Epithelial cell of esophagus (primary cell): ENCODE measurements around the gene FAM174B.

ENCODE experiments used
- DNase-seq: peaks from one replicate; pipeline ENCODE4 v3.0.0; 2010; ENCODE audit warnings: low read depth
- H3K4me3 ChIP-seq: 2 replicates; pipeline ENCODE4 v1.5.1; 2011; ENCODE audit warnings: mild to moderate bottlenecking, low read length, control low read depth
- TF ChIP-seq, protein P1 (sequence below): IDR thresholded peaks from 2 replicates; pipeline ENCODE4 v1.5.1; 2011; ENCODE audit warnings: low read depth, mild to moderate bottlenecking, low read length, control low read depth, inconsistent platforms; ENCODE audit not compliant: insufficient read depth; ENCODE audit errors: missing control alignments

The FAM174B gene

DNA sequence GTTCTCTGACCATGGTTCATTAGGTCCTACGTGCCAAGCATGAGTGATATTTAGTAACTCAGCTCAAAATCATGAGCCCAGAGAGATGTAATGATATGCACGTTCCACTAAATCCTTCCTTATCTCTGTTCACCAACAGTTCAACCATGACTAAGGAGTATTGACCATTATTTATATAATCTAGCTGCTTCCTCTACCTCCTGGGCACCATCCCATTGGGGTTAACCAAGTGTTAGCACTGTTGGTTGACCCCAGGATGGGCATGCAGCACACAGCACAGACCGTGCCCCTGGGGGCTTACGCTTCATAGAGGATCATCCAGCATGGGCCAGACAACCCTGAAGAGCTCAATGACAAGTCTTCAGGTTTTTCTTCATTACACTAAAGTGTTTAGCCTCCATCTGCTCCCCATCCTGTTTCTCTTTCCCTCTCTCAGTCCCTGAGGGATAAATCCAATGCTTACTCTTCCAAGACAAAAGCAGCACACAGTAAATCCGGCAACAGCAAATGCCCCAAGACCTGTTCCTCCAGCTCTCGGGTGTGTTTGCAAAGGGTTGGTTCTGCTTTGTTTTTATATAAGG, 10.4 kb downstream of the FAM174B start:
- TF ChIP-seq, protein P1, sequence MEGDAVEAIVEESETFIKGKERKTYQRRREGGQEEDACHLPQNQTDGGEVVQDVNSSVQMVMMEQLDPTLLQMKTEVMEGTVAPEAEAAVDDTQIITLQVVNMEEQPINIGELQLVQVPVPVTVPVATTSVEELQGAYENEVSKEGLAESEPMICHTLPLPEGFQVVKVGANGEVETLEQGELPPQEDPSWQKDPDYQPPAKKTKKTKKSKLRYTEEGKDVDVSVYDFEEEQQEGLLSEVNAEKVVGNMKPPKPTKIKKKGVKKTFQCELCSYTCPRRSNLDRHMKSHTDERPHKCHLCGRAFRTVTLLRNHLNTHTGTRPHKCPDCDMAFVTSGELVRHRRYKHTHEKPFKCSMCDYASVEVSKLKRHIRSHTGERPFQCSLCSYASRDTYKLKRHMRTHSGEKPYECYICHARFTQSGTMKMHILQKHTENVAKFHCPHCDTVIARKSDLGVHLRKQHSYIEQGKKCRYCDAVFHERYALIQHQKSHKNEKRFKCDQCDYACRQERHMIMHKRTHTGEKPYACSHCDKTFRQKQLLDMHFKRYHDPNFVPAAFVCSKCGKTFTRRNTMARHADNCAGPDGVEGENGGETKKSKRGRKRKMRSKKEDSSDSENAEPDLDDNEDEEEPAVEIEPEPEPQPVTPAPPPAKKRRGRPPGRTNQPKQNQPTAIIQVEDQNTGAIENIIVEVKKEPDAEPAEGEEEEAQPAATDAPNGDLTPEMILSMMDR = no peak
- no peak overlapping the region for H3K4me3 ChIP-seq
- DNase-seq = no peak

DNA sequence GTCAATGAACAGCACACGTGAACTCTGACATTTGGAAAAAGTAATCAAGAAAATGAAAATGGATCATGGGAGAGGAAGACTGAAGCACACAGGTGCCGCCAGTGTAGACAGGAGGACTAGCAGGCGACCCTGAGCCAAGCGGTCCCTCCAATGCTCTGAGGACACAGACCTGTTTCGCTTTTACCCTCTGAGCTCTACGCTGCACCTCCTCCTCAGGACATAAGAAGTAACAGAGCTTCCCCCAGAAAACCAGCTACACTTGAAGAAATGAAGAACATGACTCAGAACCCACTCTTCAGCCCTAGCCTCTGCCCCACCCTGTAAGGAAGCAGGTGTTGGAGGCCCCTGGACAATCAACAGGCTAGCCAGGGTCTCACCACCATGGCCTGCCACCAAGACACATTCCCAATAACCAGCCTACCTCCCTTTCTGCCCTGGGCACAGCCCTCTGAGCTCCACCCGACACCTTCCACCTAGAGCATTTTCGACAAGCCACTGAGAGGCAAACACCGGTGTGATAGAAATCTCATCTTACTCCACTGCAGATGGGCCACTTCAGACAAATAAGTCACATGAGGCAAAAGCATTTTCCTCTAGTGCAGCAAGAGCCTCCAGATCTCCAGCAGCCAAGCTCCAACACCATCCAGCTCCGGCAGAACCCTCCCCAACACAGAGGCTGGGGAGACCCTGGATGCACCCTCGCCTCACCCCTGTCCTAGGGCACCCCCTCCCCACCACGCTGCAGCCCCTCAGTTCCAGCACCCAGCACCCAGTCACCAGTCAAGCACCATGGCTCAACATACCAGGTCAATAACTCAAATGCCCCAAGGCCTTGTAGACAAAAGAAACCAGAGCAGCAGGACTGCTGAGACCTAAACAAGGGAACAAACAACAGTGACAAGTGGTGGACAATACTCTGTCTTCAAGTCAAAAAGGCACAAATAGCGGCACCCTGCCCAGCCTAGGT, 11.4 kb downstream of the FAM174B start:
- TF ChIP-seq, protein P1 = no peak
- H3K4me3 ChIP-seq = no peak overlapping the region
- DNase-seq = no peak

DNA sequence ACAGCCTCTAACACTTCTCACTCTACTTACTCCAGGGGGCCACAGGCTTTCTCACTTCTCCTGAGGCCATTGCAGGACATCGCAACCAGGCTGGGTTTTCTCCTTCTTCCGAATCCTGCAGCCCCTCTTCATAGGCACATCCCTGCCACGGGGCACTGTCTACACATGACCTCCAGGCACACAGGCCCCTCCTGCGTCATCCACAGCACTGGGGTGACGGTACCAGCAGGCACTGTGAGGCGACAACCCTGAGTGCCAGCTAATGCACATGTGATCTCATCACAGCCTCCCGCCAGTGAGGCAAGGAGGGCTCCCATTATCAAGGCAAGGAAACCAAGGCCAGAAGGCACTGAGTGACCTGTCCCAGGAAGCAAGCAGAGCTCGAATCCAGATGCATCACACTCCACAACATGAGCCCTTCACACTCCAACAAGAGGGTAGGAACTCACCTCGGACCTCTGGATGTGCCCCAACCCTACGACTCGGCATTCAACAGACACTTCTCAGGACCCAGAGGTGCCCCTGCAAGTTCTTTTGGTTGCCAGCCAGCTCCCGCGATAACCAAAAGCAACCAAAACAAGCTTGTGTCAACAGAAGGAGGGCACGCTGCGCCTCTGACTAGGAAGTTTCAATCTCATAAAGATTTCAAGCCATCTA, 16.7 kb downstream of the FAM174B start:
- TF ChIP-seq, protein P1 = no peak
- no peak overlapping the region for H3K4me3 ChIP-seq
- DNase-seq = no peak

DNA sequence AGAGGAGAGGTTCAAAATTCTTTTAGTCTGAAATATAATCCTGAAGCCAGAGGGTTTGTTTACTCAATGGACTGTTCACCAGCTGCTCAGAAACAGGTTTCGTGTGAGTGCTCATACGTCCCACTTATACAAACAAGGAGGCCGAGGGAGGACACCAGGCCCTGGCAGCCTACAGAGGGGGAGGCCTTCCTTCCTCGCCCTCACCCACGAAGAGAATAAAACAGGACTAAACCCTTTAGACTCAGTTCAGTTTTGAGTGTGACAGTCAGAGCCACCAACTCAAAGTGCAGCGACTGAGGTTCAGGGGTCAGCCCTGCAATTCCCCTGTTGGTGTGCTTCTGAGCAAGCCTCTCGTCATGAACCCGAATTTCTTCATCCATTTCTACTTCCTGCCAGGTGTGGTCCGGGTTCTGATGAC, 17.3 kb downstream of the FAM174B start:
- DNase-seq = peak; percentile 29
- H3K4me3 ChIP-seq = no peak overlapping the region
- TF ChIP-seq, protein P1 = no peak

DNA sequence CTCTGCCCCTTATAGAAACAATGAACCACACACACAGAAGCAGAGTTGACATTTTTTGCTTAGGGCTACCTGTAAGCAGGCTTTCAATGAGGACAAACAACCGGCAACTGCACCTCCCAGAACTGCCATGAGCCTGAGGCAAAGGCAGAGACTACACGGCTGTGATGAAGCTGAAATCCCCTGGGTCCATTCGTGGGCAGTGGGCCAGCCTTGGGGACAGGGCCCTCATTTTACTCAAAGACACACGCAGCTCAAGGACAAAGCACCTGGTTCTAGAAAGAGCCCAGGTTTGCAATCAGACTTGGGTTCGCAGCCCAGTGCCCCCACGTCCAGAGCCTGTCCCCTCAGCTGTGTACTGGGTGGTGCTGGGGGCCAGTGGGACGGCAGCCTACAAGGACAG, 17.9 kb downstream of the FAM174B start:
- no peak for DNase-seq
- TF ChIP-seq, protein P1 = no peak
- H3K4me3 ChIP-seq = no peak overlapping the region

DNA sequence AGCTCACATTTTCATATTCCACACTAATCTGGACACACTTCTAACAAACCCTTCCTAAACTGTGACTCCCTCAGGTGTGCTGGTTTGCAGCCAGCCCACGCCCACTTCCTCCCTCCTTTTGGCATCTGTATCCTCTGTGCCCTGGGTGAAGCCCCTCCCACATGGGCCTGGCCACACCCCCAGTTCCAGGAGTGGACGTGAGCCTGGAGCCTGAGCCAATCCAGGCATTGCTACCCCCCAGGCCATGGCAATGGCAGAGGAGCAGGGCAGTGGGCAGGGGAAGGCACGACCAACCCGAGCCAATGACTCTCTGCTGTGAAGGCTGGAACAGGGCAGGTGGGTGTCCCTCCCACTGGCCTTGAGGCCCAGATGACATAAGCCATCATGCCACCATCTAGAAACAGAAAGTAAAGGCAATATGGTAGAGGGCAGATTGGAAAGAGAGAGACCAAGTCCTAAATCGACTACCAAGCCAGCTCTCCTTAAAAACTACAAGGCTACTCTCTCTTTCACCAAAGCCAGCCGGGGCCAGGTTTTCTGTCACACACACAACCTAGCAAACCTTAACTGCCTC, 18.6 kb downstream of the FAM174B start:
- no peak overlapping the region for H3K4me3 ChIP-seq
- TF ChIP-seq, protein P1 = no peak
- DNase-seq = peak; percentile 12
